ENCODE measurements around the gene UPK1B.
"Not testable (repeated sequence)": the region's sequence is repeated elsewhere in the genome, so short reads cannot be mapped to it uniquely, and the experiment has no call there.

UPK1B gene

DNA sequence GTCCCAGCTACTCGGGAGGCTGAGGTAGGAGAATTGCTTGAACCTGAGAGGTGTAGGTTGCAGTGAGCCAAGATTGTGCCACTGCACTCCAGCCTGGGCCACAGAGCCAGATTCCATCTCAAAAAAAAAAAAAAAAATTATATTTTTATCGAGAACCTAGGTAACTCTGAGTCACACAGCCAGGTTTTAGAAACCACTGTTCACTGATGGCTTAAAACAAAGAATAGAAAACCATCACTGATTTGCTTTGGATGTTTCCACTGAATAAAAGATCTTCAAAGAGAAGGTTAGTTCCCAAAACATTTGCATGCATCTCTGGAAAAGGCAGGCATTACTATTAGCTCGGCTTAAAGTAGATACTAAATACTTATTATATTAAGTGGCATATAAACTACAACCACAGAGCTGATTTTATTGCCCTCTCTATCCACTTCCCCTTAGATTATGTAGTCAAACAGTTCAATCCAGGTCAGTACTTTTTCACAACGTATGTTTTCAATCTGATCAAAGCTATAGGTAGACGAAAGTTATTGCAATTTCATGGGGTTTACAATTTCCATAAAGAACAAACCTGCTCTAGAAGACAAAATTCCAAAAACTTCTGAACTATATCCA lies 65.9 kb downstream of the UPK1B start:
- TF ChIP-seq, protein P1, sequence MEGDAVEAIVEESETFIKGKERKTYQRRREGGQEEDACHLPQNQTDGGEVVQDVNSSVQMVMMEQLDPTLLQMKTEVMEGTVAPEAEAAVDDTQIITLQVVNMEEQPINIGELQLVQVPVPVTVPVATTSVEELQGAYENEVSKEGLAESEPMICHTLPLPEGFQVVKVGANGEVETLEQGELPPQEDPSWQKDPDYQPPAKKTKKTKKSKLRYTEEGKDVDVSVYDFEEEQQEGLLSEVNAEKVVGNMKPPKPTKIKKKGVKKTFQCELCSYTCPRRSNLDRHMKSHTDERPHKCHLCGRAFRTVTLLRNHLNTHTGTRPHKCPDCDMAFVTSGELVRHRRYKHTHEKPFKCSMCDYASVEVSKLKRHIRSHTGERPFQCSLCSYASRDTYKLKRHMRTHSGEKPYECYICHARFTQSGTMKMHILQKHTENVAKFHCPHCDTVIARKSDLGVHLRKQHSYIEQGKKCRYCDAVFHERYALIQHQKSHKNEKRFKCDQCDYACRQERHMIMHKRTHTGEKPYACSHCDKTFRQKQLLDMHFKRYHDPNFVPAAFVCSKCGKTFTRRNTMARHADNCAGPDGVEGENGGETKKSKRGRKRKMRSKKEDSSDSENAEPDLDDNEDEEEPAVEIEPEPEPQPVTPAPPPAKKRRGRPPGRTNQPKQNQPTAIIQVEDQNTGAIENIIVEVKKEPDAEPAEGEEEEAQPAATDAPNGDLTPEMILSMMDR (IDR thresholded peaks at IDR 0.05; ENCODE audit: low read length, missing control alignments): no peak
- peak overlapping the region; percentile 78 for H3K4me3 ChIP-seq (replicated peaks; ENCODE audit: low read depth, low read length)
- no peak for DNase-seq (ENCODE audit: low read depth)

DNA sequence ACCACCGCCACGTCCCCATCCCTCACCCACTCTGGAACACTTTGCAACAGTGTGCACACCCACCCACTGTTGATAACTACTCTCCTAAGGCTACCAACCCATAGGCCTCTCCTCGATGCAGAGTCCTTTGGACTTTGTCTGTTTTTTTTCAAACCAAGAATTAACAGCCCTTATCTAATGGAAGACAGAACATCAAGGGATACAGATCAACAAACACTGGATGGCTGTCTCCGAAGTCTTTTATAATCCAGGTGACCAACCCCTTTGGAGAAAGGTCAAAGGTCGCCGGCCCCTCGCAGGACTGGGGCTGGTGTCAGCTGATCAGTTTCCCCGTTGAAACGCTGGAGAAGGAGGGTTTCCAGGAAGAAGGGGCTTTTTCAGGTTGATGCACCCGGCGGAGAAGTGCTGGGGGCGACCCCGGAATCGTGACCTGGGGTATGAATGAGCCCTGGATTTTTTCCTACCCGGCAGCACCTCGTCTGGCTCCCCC lies 66.7 kb downstream of the UPK1B start:
- TF ChIP-seq, protein P1 (IDR thresholded peaks at IDR 0.05; ENCODE audit: low read length, missing control alignments): no peak
- H3K4me3 ChIP-seq (replicated peaks; ENCODE audit: low read depth, low read length): peak overlapping the region; percentile 78
- peak; percentile 8 for DNase-seq (ENCODE audit: low read depth)

DNA sequence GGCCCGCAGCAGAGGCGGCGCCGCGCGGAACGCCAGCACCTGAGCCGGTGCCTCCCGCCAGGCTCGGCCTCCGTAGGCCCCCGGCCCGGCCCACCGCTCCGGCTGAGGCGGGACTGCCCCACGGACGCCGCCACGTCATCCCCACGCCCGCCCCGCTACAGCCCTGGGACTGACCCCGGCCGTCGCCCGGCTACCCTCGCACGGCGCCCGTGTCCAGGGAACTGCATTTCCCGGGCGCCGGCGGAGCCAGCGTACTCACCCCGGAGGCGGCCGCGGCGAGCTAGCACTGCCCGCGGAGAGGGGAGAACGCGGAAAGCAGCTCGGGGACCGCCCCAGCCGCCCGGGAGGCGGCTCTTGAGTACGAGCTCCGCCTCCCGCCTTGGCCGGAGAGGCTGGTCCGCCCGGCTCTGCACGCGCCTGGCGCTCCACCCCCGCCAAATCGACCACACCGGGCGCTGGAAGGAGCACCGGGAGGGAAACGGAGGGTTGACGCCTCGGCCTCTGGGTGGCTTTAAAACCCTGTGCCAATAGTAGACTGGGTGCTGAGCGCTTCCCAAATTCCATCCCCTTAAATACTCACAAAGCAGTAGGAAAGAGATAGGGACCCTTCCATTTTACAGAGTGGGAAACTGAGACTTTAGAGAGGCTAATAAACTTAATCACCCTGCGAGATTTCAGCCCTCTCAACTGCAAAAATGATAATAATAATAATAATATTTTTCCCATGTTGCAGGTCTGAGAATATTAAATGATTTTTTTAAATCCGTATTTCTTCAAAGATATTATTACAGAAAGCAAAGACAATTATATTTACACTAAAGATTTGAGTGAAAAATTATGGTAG lies 67.4 kb downstream of the UPK1B start, which contains the start of gene B4GALT4:
B4GALT4 (minus strand) TSS at position 288 of the 844 bp plus-strand sequence. CDS start 10,779 bp downstream, outside the sequence.
- TF ChIP-seq, protein P1 (IDR thresholded peaks at IDR 0.05; ENCODE audit: low read length, missing control alignments): no peak
- DNase-seq (ENCODE audit: low read depth): peak; percentile 86
- H3K4me3 ChIP-seq (replicated peaks; ENCODE audit: low read depth, low read length): peak within 1 kb of the TSS; percentile 78

DNA sequence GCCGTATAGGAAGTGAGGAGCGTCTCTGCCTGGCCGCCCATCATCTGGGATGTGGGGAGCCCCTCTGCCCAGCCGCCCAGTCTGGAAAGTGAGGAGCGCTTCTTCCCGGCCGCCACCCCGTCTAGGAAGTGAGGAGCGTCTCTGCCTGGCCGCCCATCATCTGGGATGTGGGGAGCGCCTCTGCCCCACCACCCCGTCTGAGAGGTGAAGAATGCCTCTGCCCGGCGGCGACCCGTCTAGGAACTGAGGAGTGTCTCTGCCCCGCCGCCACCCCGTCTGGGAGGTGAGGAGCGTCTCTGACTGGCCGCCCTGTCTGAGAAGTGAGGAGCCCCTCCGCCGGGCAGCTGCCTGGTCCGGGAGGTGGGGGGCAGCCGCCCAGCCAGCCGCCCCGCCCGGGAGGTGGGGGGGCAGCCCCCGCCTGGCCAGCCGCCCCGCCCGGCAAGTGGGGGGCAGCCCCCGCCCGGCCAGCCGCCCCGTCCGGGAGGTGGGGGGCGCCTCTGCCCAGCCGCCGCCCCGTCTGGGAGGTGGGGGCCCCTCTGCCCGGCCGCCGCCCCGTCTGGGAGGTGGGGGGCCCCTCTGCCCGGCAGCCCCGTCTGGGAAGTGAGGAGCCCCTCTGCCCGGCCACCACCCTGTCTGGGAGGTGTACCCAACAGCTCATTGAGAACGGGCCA lies 69.1 kb downstream of the UPK1B start:
- DNase-seq (ENCODE audit: low read depth); H3K4me3 ChIP-seq (replicated peaks; ENCODE audit: low read depth, low read length): not testable (repeated sequence)

DNA sequence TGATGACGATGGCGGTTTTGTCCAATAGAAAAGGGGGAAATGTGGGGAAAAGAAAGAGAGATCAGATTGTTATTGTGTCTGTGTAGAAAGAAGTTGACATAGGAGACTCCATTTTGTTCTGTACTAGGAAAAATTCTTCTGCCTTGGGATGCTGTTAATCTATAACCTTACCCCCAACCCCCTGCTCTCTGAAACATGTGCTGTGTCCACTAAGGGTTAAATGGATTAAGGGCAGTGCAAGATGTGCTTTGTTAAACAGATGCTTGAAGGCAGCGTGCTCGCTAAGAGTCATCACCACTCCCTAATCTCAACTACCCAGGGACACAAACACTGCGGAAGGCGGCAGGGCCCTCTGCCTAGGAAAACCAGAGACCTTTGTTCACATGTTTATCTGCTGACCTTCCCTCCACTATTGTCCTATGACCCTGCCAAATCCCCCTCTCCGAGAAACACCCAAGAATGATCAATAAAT lies 69.7 kb downstream of the UPK1B start:
- not testable (repeated sequence) for DNase-seq (ENCODE audit: low read depth); H3K4me3 ChIP-seq (replicated peaks; ENCODE audit: low read depth, low read length)

DNA sequence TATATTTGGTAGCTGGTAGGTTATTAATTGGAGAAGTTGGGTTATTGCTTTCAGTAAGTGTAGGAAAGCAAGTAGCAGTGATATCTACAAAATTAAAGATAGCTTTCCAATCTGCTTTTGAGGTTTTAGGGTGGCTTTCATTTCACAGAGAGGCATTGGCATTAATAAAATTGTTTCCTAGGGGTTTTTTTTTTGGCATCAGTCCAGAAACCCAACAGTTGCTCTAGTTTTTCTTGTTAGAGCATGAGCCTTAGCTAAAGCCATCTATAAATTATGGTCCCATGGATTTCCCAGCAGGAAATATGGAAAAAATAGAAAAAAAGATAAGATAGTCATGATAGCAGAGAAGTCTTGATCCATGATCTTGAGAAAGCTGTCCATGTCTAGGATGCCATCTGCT lies 70.3 kb downstream of the UPK1B start:
- DNase-seq (ENCODE audit: low read depth): no peak
- H3K4me3 ChIP-seq (replicated peaks; ENCODE audit: low read depth, low read length): no peak overlapping the region
- TF ChIP-seq, protein P1 (IDR thresholded peaks at IDR 0.05; ENCODE audit: low read length, missing control alignments): no peak

DNA sequence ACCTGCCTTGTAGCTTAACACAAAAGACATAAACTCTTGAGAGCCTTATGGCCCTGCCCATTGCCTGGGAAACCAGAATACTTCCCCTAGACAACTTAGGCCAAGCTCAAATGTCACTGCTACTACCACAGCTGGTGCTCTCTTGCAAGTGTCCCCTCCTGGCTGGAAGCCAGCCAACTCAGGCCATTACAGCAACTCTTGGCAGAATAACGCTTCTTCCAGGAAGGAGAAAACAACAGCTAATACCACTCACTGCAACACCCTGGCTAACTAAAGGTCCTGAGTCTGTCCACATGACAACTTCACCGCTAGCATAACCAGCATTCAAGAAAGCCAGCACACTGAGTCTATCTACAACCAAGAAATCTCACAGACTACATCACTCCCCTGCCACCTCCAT lies 72.4 kb downstream of the UPK1B start:
- H3K4me3 ChIP-seq (replicated peaks; ENCODE audit: low read depth, low read length): no peak overlapping the region
- DNase-seq (ENCODE audit: low read depth): peak; percentile 8
- TF ChIP-seq, protein P1 (IDR thresholded peaks at IDR 0.05; ENCODE audit: low read length, missing control alignments): no peak
